GM12864 (cell line): ENCODE data around the gene ZNF462.

Source experiments
- DNase-seq: peaks from one replicate; pipeline ENCODE4 v3.0.0-alpha.2; 2011; ENCODE audit warnings: low read depth
- H3K4me3 ChIP-seq: 2 replicates; pipeline ENCODE4 v1.5.1; 2011; ENCODE audit warnings: mild to moderate bottlenecking, low read depth, low read length, control low read depth
- CTCF ChIP-seq: IDR thresholded peaks from 2 replicates; pipeline ENCODE4 v1.5.1; 2011; ENCODE audit warnings: low read depth, mild to moderate bottlenecking, moderate library complexity, low read length, control low read depth, inconsistent platforms; ENCODE audit errors: missing control alignments

Gene ZNF462

DNA sequence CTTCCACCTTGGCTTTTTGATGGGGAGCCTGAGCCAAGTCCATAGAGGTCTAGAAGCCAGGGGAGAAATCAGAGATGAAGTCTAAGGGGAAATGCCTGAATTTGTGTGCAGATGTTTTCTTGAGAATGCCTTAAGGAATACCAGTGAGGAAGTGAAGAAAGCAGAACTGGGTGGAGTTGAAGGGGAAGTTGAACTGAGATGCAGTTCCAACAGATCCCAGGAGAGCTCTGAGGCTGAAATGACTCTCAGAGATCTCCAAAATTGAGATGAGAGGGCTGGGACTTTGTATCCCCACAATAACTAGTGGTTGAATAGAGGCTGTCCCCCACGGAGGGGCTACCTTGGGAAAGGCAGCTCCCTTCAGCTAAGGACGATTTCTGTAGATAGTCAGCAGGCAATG, 197.1 kb downstream of the ZNF462 start:
- DNase-seq = no peak
- TF ChIP-seq CTCF = no peak

More for the DNA sequence above, 197.1 kb downstream of the ZNF462 start:
- no peak overlapping the region for H3K4me3 ChIP-seq
